Measurements from ENCODE around the gene FRG2B.
"Not testable (repeated sequence)": the region's sequence is repeated elsewhere in the genome, so short reads cannot be mapped to it uniquely, and the experiment has no call there.

FRG2B gene

GRCh38 chr10:133600657-133601056 lies 25.9 kb downstream of the FRG2B start:
- no peak for DNase-seq (ENCODE audit: low read depth in 3 of 3, low spot score in 1 of 3)

GRCh38 chr10:133599869-133600268 lies 26.7 kb downstream of the FRG2B start:
- DNase-seq (ENCODE audit: low read depth in 3 of 3, low spot score in 1 of 3): not testable (repeated sequence)

- DNase-seq (ENCODE audit: low read depth in 3 of 3, low spot score in 1 of 3): no peak
Measured at GRCh38 chr10:133592716-133593115, 33.9 kb downstream of the FRG2B start.

GRCh38 chr10:133590970-133591359 lies 35.6 kb downstream of the FRG2B start:
- no peak for DNase-seq (ENCODE audit: low read depth in 3 of 3, low spot score in 1 of 3)

- no peak for DNase-seq (ENCODE audit: low read depth in 3 of 3, low spot score in 1 of 3)
Measured at GRCh38 chr10:133590226-133590969, 36.2 kb downstream of the FRG2B start.

- DNase-seq (ENCODE audit: low read depth in 3 of 3, low spot score in 1 of 3): not testable (repeated sequence)
Measured at GRCh38 chr10:133577037-133577436, 49.6 kb downstream of the FRG2B start.

Data from stimulated activated CD4-positive, alpha-beta T cell treated with anti-CD3 and anti-CD28 coated beads, TNF-alpha, amount 100 ng/mL, for 1 hour (primary cell).